ENCODE data around the gene HSPA1A. TPM values are rescaled to one million over a fixed set of nuclear protein-coding genes. Genes with fewer than 3 reads are reported as not detected.

Gene HSPA1A
- 230 TPM for total RNA-seq
- long read RNA-seq, transcript HSPA1A-201 (1 exons, 2,483 nt), result major isoform, 197 of 197 reads
- long read RNA-seq, partial matches to known transcripts, result 0 of 197 reads
- long read RNA-seq, other reads (novel, unspliced or antisense), result 0 of 197 reads

DNA sequence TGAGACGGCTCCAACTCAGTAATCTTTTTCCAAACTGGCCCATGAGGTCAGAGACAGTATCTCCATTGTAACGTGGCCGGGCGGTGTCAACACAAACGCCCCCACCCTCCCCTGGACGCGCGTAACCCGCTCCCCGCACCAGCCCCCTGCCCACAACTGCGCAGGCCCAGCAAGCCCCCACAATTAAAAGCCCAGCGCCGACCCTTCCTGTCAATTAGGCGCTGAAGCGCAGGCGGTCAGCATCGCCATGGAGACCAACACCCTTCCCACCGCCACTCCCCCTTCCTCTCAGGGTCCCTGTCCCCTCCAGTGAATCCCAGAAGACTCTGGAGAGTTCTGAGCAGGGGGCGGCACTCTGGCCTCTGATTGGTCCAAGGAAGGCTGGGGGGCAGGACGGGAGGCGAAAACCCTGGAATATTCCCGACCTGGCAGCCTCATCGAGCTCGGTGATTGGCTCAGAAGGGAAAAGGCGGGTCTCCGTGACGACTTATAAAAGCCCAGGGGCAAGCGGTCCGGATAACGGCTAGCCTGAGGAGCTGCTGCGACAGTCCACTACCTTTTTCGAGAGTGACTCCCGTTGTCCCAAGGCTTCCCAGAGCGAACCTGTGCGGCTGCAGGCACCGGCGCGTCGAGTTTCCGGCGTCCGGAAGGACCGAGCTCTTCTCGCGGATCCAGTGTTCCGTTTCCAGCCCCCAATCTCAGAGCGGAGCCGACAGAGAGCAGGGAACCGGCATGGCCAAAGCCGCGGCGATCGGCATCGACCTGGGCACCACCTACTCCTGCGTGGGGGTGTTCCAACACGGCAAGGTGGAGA is at the start of gene HSPA1A, which contains the start of gene HSPA1L:
Gene HSPA1A (plus strand): TSS at position 519 of the 814 bp plus-strand sequence. CDS start 214 bp downstream, at position 733.
Gene HSPA1L (minus strand): TSS at position 259 of the 814 bp plus-strand sequence. CDS start 3,311 bp downstream, outside the sequence.
- H3K4me3 ChIP-seq, result peak within 1 kb of the TSS; percentile 64
- TF ChIP-seq, protein P1, sequence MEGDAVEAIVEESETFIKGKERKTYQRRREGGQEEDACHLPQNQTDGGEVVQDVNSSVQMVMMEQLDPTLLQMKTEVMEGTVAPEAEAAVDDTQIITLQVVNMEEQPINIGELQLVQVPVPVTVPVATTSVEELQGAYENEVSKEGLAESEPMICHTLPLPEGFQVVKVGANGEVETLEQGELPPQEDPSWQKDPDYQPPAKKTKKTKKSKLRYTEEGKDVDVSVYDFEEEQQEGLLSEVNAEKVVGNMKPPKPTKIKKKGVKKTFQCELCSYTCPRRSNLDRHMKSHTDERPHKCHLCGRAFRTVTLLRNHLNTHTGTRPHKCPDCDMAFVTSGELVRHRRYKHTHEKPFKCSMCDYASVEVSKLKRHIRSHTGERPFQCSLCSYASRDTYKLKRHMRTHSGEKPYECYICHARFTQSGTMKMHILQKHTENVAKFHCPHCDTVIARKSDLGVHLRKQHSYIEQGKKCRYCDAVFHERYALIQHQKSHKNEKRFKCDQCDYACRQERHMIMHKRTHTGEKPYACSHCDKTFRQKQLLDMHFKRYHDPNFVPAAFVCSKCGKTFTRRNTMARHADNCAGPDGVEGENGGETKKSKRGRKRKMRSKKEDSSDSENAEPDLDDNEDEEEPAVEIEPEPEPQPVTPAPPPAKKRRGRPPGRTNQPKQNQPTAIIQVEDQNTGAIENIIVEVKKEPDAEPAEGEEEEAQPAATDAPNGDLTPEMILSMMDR (IDR thresholded peaks at IDR 0.05), result no peak
- H3K4me1 ChIP-seq, result peaks cover 28% of the 10 kb centered on the region
- H3K27me3 ChIP-seq (ENCODE audit: low read depth), result no peaks in the 10 kb centered on the region
- peak within 1 kb of the TSS; percentile 97 for H3K27ac ChIP-seq
- H3K36me3 ChIP-seq, result no peaks in the 10 kb centered on the region
- H3K9me3 ChIP-seq, result no peaks in the 10 kb centered on the region
- intact Hi-C loops (cut with DNase I), result no loop called here
- ATAC-seq (peak; percentile 90 to 92), DNase-seq (peak; percentile 93)

- H3K4me3 ChIP-seq, result no peak overlapping the region
- ATAC-seq, result no peak
- DNase-seq, result no peak
- H3K9me3 ChIP-seq, result no peaks in the 10 kb centered on the region
- H3K27me3 ChIP-seq (ENCODE audit: low read depth), result no peaks in the 10 kb centered on the region
- intact Hi-C loops (cut with DNase I), result no loop called here
- TF ChIP-seq, protein P1 (IDR thresholded peaks at IDR 0.05), result no peak
- no peak overlapping the region for H3K27ac ChIP-seq
- no peaks in the 10 kb centered on the region for H3K36me3 ChIP-seq
- peaks cover 17% of the 10 kb centered on the region for H3K4me1 ChIP-seq
Measured at GRCh38 chr6:31765559-31765909, 49.8 kb upstream of the HSPA1A start.

GRCh38 chr6:31765910-31766794 is 49.2 kb upstream of the HSPA1A start:
- intact Hi-C loops (cut with DNase I), result no loop called here
- Histone ChIP-seq H3K4me3 (peak overlapping the region; percentile 27), H3K4me1 (peaks cover 17% of the 10 kb centered on the region), H3K9me3 (no peaks in the 10 kb centered on the region), H3K36me3 (no peaks in the 10 kb centered on the region), H3K27me3 (ENCODE audit: low read depth) (no peaks in the 10 kb centered on the region), H3K27ac (no peak overlapping the region)
- ATAC-seq (peak in 1 of 2 donors; percentile 27), DNase-seq (no peak)
- TF ChIP-seq, protein P1 (IDR thresholded peaks at IDR 0.05), result no peak

DNA sequence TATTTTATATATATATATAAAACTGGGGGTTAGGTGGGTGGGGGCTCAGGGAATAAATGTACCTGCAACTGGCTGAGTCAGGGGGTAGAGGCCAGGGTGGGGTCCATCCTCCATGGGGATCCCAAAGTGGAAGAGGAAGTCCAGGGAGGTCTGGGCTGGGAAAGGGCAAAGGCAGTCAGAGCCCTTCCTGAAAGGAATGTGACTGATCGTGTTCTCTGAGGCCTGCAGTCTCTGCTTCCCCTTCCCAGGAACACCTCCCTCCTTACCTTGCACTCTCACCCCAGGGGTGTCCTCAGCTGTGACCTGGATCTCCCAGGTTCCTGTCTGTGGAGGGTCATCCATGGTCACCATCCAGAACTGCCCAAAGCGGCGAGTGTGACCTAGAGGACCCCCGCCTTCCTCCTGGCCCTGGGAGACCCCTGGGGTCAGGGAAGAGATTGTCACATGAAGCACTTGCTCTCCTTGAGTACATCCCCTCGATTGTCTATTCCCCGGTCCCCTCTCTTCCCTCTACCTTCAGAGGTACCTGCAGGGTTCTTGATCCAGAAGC is 48.2 kb upstream of the HSPA1A start:
- Histone ChIP-seq H3K27me3 (ENCODE audit: low read depth) (no peaks in the 10 kb centered on the region), H3K27ac (no peak overlapping the region), H3K36me3 (no peaks in the 10 kb centered on the region), H3K9me3 (no peaks in the 10 kb centered on the region), H3K4me3 (no peak overlapping the region), H3K4me1 (peaks cover 17% of the 10 kb centered on the region)
- no peak for ATAC-seq
- TF ChIP-seq, protein P1 (IDR thresholded peaks at IDR 0.05), result no peak
- intact Hi-C loops (cut with DNase I), result no loop called here
- no peak for DNase-seq
